Lower lobe of right lung (tissue), 2 donors: ENCODE data around the gene ATP8B1. TPM values are rescaled to one million over a fixed set of nuclear protein-coding genes. Genes with fewer than 3 reads are reported as not detected.

Experiments
- ATAC-seq, 2 donors: fragments of 200-7000 bp; cut with Tn5 transposase; one replicate each; pipeline ENCODE4 v1.9.1; 2020 to 2022; ENCODE audit warnings: mild to moderate bottlenecking in 2 of 2, moderate library complexity in 2 of 2
- DNase-seq: peaks from one replicate; pipeline ENCODE4 v3.0.0-alpha.2; 2020
- H3K27ac ChIP-seq: fragments of 200-600 bp; one replicate; pipeline ENCODE4 v1.8.0; 2022
- H3K27me3 ChIP-seq: fragments of 200-600 bp; one replicate; pipeline ENCODE4 v1.8.0; 2022; ENCODE audit warnings: low read depth
- H3K36me3 ChIP-seq: fragments of 200-600 bp; one replicate; pipeline ENCODE4 v1.8.0; 2022; ENCODE audit warnings: mild to moderate bottlenecking
- H3K4me1 ChIP-seq: fragments of 200-600 bp; one replicate; pipeline ENCODE4 v1.8.0; 2022
- H3K4me3 ChIP-seq: fragments of 200-600 bp; one replicate; pipeline ENCODE4 v1.8.0; 2022; ENCODE audit warnings: mild to moderate bottlenecking
- H3K9me3 ChIP-seq: fragments of 200-600 bp; one replicate; pipeline ENCODE4 v1.8.0; 2022
- CTCF ChIP-seq: fragments of 200-600 bp; IDR thresholded peaks from one replicate; pipeline ENCODE4 v1.8.0; 2022; ENCODE audit warnings: antibody characterized with exemption, mild to moderate bottlenecking
- intact Hi-C: fragments of 100-400 bp; cut with DNase I; formaldehyde crosslinking; loops from one replicate; pipeline ENCODE4 v1.11.0; 2022
- total RNA-seq: library from RNA; stranded (reverse); fragmentation: NEBNext Ultra II Directional; extraction: Animal tissue kit (Norgen Biotek cat#: 25700); gene quantifications from one replicate; pipeline ENCODE4 v1.2.1, GENCODE V29; 2021
- donor health status: DM: no; HTN: yes; CAD: no; lungs with severe emphysema.

The ATP8B1 gene
- total RNA-seq, 1 donor from 2014 or later: 27.2 TPM

DNA sequence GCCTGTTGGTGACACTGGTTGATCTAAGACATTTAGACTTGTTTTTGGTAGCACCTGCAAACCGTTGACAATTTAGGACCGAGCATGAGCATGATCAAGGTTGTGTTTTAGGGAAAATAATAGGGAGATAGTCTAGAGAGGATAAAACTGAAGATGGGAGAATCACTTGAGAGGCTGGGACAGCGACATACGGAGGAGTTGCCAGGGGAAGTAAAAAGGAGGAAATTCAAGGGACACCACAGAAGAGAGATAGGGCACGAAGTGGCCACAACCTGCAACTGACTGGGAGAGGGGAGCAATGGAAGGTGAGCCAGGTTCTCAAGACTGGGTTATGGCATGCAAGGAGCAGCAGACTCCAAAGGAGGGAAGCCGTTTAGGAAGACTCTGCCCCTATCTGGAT lies 1.4 kb upstream of the ATP8B1 start:
- peaks cover 15% of the 10 kb centered on the region for H3K27me3 ChIP-seq
- TF ChIP-seq CTCF: no peak
- ATAC-seq (no peak), DNase-seq (no peak)
- H3K4me1 ChIP-seq: peaks cover 16% of the 10 kb centered on the region
- no peaks in the 10 kb centered on the region for H3K9me3 ChIP-seq
- no peak overlapping the region for H3K27ac ChIP-seq
- H3K36me3 ChIP-seq: no peaks in the 10 kb centered on the region
- H3K4me3 ChIP-seq: no peak overlapping the region
- intact Hi-C loops: no loop called here

- H3K4me1 ChIP-seq: peaks cover 15% of the 10 kb centered on the region
- TF ChIP-seq CTCF: no peak
- peaks cover 15% of the 10 kb centered on the region for H3K27me3 ChIP-seq
- peak overlapping the region; percentile 72 for H3K4me3 ChIP-seq
- no peak for DNase-seq
- peak overlapping the region; percentile 70 for H3K27ac ChIP-seq
- H3K9me3 ChIP-seq: no peaks in the 10 kb centered on the region
- intact Hi-C loops: no loop called here
- H3K36me3 ChIP-seq: no peaks in the 10 kb centered on the region
- ATAC-seq: peak in 1 of 2 donors; percentile 2
These were observed 657 bp downstream of the ATP8B1 start for GRCh38 chr18:57802213-57803102.

DNA sequence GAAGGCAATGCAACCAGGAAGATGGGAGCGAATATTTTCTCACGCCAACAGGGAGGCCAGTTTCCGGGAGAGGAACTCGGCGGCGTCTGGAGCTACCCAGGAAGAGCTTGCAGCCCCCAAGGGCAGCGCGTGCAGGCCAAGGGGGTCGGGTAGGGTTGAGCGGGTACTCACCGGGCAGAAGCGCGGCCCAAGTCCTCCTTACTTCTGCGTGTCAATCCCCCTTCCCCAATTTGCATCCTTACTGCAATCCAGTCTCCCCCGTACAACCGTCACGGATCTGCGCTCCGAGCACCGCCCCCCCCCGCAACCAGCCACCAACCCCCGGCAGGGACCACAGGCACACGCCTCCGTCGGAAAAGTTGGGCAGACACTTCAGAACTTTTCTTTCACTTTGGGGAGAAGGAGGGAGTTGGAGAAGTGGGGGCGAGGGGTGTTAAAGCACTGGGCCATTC lies 1.3 kb downstream of the ATP8B1 start:
- H3K36me3 ChIP-seq: no peaks in the 10 kb centered on the region
- ATAC-seq (no peak), DNase-seq (no peak)
- H3K27me3 ChIP-seq: peaks cover 15% of the 10 kb centered on the region
- TF ChIP-seq CTCF: no peak
- peak overlapping the region; percentile 72 for H3K4me3 ChIP-seq
- H3K27ac ChIP-seq: peak overlapping the region; percentile 70
- H3K9me3 ChIP-seq: no peaks in the 10 kb centered on the region
- H3K4me1 ChIP-seq: peaks cover 12% of the 10 kb centered on the region
- intact Hi-C loops: no loop called here

DNA sequence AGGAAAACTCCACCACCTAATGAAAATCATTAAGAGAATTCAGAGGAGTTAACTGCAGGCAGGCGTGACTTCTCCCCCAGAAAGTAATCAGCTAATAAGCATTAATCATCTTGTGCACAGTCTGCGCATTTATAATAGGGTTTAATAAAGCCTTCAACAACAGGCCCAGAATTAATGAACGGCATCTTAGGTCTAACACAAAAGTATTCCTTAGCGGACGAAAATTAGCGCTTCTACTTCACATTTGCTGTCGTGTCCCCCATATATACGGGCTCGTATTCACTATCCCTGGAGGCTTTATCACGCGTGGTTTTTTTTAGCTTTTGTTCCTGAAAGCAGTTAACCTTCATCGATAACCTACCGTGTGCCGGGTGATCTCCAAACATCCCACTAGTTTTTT lies 1.8 kb downstream of the ATP8B1 start:
- Histone ChIP-seq H3K4me1 (peaks cover 12% of the 10 kb centered on the region), H3K27me3 (peaks cover 15% of the 10 kb centered on the region), H3K9me3 (no peaks in the 10 kb centered on the region), H3K27ac (peak overlapping the region; percentile 70), H3K36me3 (no peaks in the 10 kb centered on the region), H3K4me3 (peak overlapping the region; percentile 72)
- intact Hi-C loops: no loop called here
- ATAC-seq (no peak), DNase-seq (no peak)
- TF ChIP-seq CTCF: no peak

DNA sequence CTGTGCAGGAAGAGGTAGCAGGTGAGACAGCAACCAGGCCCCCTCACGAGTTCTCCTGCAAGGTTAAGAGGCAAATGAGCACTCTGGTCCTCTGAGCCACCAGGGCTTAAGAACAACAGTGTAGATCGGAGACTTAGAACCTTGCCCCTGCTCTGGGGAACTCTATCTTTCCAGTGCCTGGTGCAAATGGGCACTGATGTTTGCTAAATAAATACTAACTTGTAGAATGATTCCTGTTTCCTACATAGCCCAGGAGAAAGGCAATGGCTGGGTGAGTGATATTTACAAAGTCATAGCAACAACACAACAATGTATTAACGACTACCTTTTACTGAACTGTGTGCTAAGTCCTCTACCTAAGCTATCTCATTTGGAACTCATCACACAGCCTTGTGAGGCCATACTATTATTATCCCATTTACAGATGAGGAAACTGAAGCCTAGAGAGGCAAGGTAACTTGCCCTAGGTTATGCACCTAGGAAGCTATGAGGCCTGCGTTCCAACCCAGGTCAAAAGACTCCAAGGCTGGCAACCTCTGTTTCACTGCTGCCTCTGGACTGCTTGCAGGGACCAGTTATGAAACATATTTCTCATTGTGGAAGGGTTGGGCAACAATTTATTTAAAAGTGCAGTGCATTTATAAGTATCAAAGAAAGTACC lies 4.3 kb downstream of the ATP8B1 start:
- peaks cover 14% of the 10 kb centered on the region for H3K27me3 ChIP-seq
- no peaks in the 10 kb centered on the region for H3K9me3 ChIP-seq
- H3K27ac ChIP-seq: no peak overlapping the region
- no peak for ATAC-seq
- intact Hi-C loops: no loop called here
- peaks cover 9% of the 10 kb centered on the region for H3K4me1 ChIP-seq
- no peak overlapping the region for H3K4me3 ChIP-seq
- no peak for TF ChIP-seq CTCF
- no peaks in the 10 kb centered on the region for H3K36me3 ChIP-seq
- no peak for DNase-seq
